GM12865 (cell line): Measurements from ENCODE around the gene SLC22A5.
"Not testable (repeated sequence)": the region's sequence is repeated elsewhere in the genome, so short reads cannot be mapped to it uniquely, and the experiment has no call there.

Experiments
- DNase-seq: peaks from one replicate; pipeline ENCODE4 v3.0.0; 2010; ENCODE audit warnings: low read depth
- H3K4me3 ChIP-seq: 2 replicates; pipeline ENCODE4 v1.5.1; 2011; ENCODE audit warnings: mild to moderate bottlenecking, low read depth, low read length, control low read depth
- TF ChIP-seq, protein P1 (sequence below): IDR thresholded peaks from 2 replicates; pipeline ENCODE4 v1.5.1; 2011; ENCODE audit warnings: low read length, control low read depth, low read depth, inconsistent platforms; ENCODE audit not compliant: insufficient read depth; ENCODE audit errors: missing control alignments

SLC22A5 gene

DNA sequence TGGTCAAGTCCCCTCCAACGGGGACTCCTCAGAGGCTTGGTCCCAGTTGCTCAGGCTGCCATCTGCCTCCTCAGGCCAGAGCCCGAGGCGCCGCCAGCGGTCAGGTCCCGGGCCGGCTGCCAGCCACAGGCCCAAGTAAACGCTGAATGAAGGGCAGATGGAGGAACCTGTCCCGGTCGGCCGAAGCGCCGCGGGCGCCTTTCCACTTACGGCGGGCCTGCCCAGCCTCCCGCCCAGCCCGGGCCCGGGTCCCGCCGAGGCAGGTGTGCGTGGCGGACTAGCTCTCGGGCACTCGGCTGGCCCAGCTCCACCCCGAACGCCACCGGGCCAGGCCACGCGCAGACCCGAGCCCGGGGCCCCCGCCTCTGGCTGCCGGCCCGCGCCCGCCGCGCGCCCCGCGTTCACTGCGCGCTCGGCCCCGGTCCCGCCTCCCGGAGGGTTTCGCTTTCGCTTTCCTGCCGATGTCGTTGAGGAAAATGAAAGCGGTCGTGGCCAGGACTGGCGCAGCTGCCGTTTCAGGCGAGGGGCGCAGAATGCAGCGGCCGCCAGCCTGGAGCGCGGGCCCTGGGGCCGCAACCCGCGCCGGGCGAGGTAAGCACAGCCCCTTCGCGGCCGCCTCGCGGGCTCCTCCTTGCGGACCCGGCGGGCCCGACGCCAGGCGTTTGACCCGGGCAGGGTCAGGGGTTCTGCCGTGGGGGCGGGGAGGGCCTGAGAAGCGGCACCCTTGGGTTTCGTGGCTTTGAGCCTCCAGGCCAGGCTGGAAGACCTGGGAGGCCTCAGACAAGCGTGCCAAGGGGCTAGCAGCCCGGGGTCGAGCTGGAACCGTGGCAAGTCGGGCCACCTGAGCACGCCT, 41.2 kb downstream of the SLC22A5 start:
- peak overlapping the region; percentile 92 for H3K4me3 ChIP-seq
- TF ChIP-seq, protein P1, sequence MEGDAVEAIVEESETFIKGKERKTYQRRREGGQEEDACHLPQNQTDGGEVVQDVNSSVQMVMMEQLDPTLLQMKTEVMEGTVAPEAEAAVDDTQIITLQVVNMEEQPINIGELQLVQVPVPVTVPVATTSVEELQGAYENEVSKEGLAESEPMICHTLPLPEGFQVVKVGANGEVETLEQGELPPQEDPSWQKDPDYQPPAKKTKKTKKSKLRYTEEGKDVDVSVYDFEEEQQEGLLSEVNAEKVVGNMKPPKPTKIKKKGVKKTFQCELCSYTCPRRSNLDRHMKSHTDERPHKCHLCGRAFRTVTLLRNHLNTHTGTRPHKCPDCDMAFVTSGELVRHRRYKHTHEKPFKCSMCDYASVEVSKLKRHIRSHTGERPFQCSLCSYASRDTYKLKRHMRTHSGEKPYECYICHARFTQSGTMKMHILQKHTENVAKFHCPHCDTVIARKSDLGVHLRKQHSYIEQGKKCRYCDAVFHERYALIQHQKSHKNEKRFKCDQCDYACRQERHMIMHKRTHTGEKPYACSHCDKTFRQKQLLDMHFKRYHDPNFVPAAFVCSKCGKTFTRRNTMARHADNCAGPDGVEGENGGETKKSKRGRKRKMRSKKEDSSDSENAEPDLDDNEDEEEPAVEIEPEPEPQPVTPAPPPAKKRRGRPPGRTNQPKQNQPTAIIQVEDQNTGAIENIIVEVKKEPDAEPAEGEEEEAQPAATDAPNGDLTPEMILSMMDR, result peak; percentile 60
- peak; percentile 94 for DNase-seq

DNA sequence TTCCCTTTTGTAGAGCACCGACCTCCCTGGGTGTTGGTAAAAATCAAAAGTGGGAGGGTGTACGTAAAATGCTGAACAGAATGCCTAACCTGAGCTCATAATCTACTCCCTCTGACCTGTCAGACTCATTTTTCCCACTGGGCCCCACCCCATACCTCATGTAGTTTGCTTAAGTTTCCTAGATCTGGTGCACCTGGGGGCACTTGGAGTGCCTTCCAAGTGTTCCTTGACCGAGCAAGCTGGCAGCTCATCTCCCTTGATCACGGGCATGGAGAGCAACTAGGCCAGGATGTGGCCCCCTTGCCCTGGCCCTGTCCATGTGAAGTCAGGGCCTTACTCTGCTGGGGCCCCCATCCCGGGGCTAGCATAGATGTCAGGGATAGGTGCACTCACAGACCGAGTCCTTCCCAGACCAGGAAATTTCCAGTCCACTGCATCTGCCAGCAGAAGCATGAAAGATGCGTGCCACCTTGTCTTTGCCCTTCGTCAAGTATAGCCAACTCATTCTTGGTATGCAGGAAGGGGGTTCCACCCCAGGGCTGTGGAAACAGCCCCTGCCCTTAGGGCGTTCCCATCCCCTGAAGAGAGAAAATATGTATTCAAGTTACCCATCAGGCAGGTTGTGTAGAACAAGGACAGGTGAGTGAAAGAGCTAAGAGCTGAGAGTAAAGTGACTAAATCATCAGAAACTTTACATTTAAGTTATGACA, 41.9 kb downstream of the SLC22A5 start:
- DNase-seq, result peak; percentile 68
- peak overlapping the region; percentile 92 for H3K4me3 ChIP-seq
- TF ChIP-seq, protein P1, result no peak

DNA sequence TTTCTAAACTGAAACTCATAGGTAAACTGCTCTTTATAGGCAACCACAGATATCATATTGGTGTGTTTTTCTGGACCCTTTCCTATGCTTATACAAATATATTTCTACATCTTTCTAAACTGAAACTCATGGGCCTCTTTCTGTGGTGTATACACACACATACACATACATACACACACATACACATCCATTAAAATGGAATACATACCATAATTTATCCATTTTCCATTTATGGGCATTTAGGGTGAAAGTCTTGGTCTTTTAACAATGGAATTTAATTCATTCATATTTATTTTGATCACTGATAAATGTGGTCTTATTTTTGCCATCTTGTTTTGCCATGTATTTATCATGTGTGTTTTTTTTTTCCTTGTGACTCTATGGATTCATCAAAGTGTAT, 44.1 kb downstream of the SLC22A5 start:
- H3K4me3 ChIP-seq, result peak overlapping the region; percentile 92
- peak; percentile 57 for DNase-seq
- TF ChIP-seq, protein P1, result no peak

DNA sequence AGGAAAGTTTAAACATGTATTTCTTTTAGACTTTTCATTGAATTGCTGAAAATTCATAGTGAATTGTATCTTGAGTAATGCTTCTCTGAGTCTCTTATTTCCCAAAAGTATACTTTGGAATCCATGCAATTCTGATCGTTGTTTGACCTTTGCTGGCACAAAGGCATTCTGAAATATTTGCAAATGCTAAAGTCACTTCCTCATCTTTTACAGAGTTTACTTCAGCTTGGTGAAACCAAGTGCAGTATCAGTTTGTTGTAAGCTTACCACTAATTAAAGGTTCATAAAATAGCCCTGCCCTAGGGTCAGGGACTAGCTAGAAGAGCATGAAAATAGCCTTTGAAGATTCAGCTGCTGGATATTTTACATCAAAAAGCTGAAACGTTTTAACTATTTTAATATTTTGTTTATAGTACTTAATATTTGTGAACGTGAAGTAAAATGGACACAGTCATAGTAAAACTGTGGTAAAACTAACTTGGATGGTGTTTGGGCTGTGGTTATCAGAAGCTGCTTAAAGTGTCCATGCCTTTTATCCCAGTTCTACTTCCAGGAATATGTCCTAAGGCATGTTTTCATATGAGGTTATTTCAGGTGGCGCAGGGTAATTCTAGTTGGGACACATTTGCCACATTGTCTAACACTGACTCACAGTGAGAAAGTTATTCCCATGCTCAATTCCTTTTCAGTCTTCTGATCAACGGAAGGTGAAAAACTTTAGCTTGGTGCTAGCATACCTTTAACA, 45.3 kb downstream of the SLC22A5 start:
- TF ChIP-seq, protein P1, result no peak
- DNase-seq, result peak; percentile 69
- H3K4me3 ChIP-seq, result peak overlapping the region; percentile 92

DNA sequence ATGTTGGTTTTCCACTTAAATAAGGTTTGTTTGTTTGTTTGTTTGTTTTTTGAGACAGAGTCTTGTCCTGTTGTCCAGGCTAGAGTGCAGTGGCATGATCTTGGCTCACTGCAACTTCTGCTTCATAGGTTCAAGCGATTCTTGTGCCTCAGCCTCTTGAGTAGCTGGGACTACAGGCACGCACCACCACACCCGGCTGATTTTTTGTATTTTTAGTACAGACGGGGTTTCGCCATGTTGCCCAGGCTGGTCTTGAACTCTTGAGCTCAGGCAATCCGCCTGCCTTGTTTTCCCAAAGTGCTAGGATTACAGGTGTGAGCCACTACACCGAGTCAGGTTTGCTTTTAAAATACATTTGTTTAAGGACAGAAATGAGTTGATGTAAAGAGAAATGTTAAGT, 46.0 kb downstream of the SLC22A5 start:
- not testable (repeated sequence) for DNase-seq
- peak overlapping the region; percentile 92 for H3K4me3 ChIP-seq

DNA sequence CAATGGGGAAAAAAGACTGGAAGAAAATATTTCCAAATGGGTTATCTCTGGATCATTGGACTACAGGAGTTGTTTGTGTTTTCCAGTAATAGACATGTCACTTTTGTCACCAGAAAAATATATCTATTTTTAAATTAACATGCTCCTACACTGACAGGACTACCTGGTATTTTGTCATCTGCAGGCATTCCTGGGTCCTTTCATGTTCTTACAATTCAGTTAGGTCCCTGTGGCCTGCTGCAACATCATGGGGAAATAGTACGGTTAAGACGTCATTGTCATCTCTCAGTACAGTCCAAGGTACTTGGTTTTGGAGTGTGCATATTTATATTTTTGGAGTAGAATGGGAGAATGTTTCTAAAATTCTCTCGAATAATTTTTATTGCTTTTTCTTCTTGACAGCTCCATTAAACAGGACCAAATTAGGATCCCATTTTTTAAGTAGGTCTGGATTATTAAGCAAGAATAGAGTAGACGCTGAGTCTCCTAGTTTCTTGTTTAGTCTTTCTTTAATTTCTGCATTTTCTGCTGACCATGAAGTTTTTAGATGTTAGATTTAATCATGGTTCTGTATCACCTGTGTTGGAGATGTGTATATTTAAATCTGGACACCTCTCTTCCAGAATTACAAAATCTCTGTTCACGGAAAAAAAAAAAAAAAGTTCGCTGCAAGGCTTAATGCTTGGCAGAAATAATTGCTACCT, 46.9 kb downstream of the SLC22A5 start:
- DNase-seq, result no peak
- TF ChIP-seq, protein P1, result no peak
- H3K4me3 ChIP-seq, result no peak overlapping the region
